Keratinocyte (primary cell): ENCODE data around the gene TRIM14. TPM values are rescaled to one million over a fixed set of nuclear protein-coding genes. Genes with fewer than 3 reads are reported as not detected.

Source experiments
- DNase-seq: peaks from one replicate; pipeline ENCODE4 v3.0.0-alpha.2; 2011; ENCODE audit warnings: low read depth, missing footprints, low spot score
- FAIRE-seq: peaks from 2 replicates; lab custom pipeline; 2011; peaks lifted over from hg19 to GRCh38; lab: Jason Lieb, UNC
- H2AFZ ChIP-seq: 2 replicates; pipeline ENCODE4 v1.6.0; 2012; ENCODE audit warnings: low read length, control low read depth, inconsistent platforms; ENCODE audit not compliant: control insufficient read depth
- H3K27ac ChIP-seq: 2 replicates; pipeline ENCODE4 v1.5.1; 2011; ENCODE audit warnings: low read length; ENCODE audit not compliant: control insufficient read depth, insufficient read depth
- H3K27me3 ChIP-seq: 3 replicates; pipeline ENCODE4 v1.6.0; 2011; ENCODE audit warnings: low read length; ENCODE audit not compliant: control insufficient read depth, insufficient read depth; ENCODE audit errors: extremely low read depth
- H3K36me3 ChIP-seq, 2 experiments: 2 replicates in 1 of 2; 3 replicates in 1 of 2; pipeline ENCODE4 v1.5.1; 2011; ENCODE audit warnings: low read length in 2 of 2, mild to moderate bottlenecking in 1 of 2; ENCODE audit not compliant: control insufficient read depth in 2 of 2, insufficient read depth in 2 of 2; ENCODE audit errors: extremely low read depth in 1 of 2
- H3K4me1 ChIP-seq: 3 replicates; pipeline ENCODE4 v1.5.1; 2011; ENCODE audit warnings: low read length; ENCODE audit not compliant: control insufficient read depth, insufficient read depth; ENCODE audit errors: extremely low read depth
- H3K4me2 ChIP-seq: 3 replicates; pipeline ENCODE4 v1.6.0; 2011; ENCODE audit warnings: low read depth, low read length; ENCODE audit not compliant: control insufficient read depth, insufficient read depth; ENCODE audit errors: extremely low read depth
- H3K4me3 ChIP-seq, 3 experiments: fragments of 200-600 bp in 1 of 3; sonication (generic) in 1 of 3; 2 replicates in 2 of 3; 3 replicates in 1 of 3; pipeline ENCODE4 v1.5.1; 2011 to 2016; ENCODE audit warnings: low read length in 3 of 3, mild to moderate bottlenecking in 3 of 3, control low read depth in 2 of 3, inconsistent platforms in 1 of 3, low read depth in 1 of 3, mixed read lengths in 1 of 3, mixed run types in 1 of 3, moderate library complexity in 1 of 3; ENCODE audit not compliant: control insufficient read depth in 2 of 3, insufficient read depth in 2 of 3; ENCODE audit errors: extremely low read depth in 1 of 3
- H3K79me2 ChIP-seq: 2 replicates; pipeline ENCODE4 v1.6.0; 2012; ENCODE audit warnings: low read length; ENCODE audit not compliant: control insufficient read depth, insufficient read depth
- H3K9ac ChIP-seq: 3 replicates; pipeline ENCODE4 v1.6.0; 2011; ENCODE audit warnings: low read length; ENCODE audit not compliant: control insufficient read depth, insufficient read depth; ENCODE audit errors: extremely low read depth
- H3K9me1 ChIP-seq: 3 replicates; pipeline ENCODE4 v1.6.0; 2011; ENCODE audit warnings: low read length; ENCODE audit not compliant: control insufficient read depth, insufficient read depth; ENCODE audit errors: extremely low read depth
- H3K9me3 ChIP-seq: 2 replicates; pipeline ENCODE4 v1.5.1; 2012; ENCODE audit warnings: low read depth, low read length; ENCODE audit not compliant: control insufficient read depth
- H4K20me1 ChIP-seq: 3 replicates; pipeline ENCODE4 v1.6.0; 2011; ENCODE audit warnings: low read length; ENCODE audit not compliant: control insufficient read depth, insufficient read depth; ENCODE audit errors: extremely low read depth
- CTCF ChIP-seq, 3 experiments: IDR thresholded peaks in 1 of 3; conservative IDR thresholded peaks in 1 of 3; optimal IDR thresholded peaks in 1 of 3; 2 replicates in 2 of 3; 3 replicates in 1 of 3; pipeline versions ENCODE3 to v1.5.1; 2011; ENCODE audit warnings: low read length in 3 of 3, mild to moderate bottlenecking in 3 of 3, moderate library complexity in 2 of 3, control low read depth in 1 of 3, inconsistent platforms in 1 of 3; ENCODE audit not compliant: insufficient read depth in 2 of 3; ENCODE audit errors: extremely low read depth in 1 of 3
- EZH2 ChIP-seq: IDR thresholded peaks from one replicate; pipeline ENCODE4 v1.6.1; 2012; ENCODE audit warnings: inconsistent platforms, mild to moderate bottlenecking, low read length, moderate library complexity
- dilution Hi-C: fragments of 300-500 bp; cut with MboI; formaldehyde crosslinking; loops from one replicate; pipeline ENCODE4 v1.7.0; 2020; ENCODE audit warnings: low sequenced_read_pairs; ENCODE audit not compliant: extremely low pct_ligation_motif_present
- polyA plus RNA-seq, 5 experiments: library from polyadenylated mRNA; depleted of rRNA in 3 of 5; stranded (reverse) in 3 of 5; stranded (forward) in 1 of 5; unstranded in 1 of 5; fragments of >200 nt; gene quantifications; 1 replicate in 1 of 5; 2 replicates in 3 of 5; 3 replicates in 1 of 5; pipeline versions ENCODE4 v1.2.1 to v1.2.3, GENCODE V29; 2011 to 2012; ENCODE audit warnings: missing spikeins in 2 of 5, low read depth in 1 of 5, low replicate concordance in 1 of 5

TRIM14 gene
- polyA plus RNA-seq, 1 donor (not counting 4 experiments of a cell fraction or from before 2014, with no cell fraction given) = 22.1 TPM

GRCh38 chr9:98062161-98062560, 56.9 kb downstream of the TRIM14 start:
- dilution Hi-C loops = no loop called here
- H3K36me3 ChIP-seq = peaks cover 13 to 14% of the 10 kb centered on the region in 2 experiments
- H3K9me3 ChIP-seq = no peaks in the 10 kb centered on the region
- DNase-seq (no peak), FAIRE-seq (no peak)
- H3K27ac ChIP-seq = no peak overlapping the region
- no peak overlapping the region for H3K4me3 ChIP-seq
- peaks cover 26% of the 10 kb centered on the region for H3K79me2 ChIP-seq
- no peaks in the 10 kb centered on the region for H3K9me1 ChIP-seq
- H4K20me1 ChIP-seq = no peaks in the 10 kb centered on the region
- no peak overlapping the region for H2AFZ ChIP-seq
- H3K4me1 ChIP-seq = peaks cover 9% of the 10 kb centered on the region
- H3K27me3 ChIP-seq = no peaks in the 10 kb centered on the region
- TF ChIP-seq CTCF (optimal IDR thresholded peaks at IDR 0.05 in 1 of 3, IDR thresholded peaks at IDR 0.05 in 1 of 3, conservative IDR thresholded peaks at IDR 0.05 in 1 of 3; ENCODE audit: extremely low read depth in 1 of 3, insufficient read depth in 2 of 3, low read length in 3 of 3) = no peak
- H3K9ac ChIP-seq = no peak overlapping the region
- no peak overlapping the region for H3K4me2 ChIP-seq

GRCh38 chr9:98057138-98057799, 61.8 kb downstream of the TRIM14 start:
- peak overlapping the region; percentile 95 for H3K4me2 ChIP-seq
- H3K9me1 ChIP-seq = no peaks in the 10 kb centered on the region
- H3K36me3 ChIP-seq = peaks cover 6 to 7% of the 10 kb centered on the region in 2 experiments
- TF ChIP-seq EZH2 = no peak
- TF ChIP-seq CTCF (optimal IDR thresholded peaks at IDR 0.05 in 1 of 3, IDR thresholded peaks at IDR 0.05 in 1 of 3, conservative IDR thresholded peaks at IDR 0.05 in 1 of 3; ENCODE audit: extremely low read depth in 1 of 3, insufficient read depth in 2 of 3, low read length in 3 of 3) = peak in 1 of 3 experiments; percentile 6
- H3K27ac ChIP-seq = peak overlapping the region; percentile 75
- DNase-seq = no peak
- no peak for FAIRE-seq
- no peaks in the 10 kb centered on the region for H4K20me1 ChIP-seq
- peak overlapping the region; percentile 87 for H2AFZ ChIP-seq
- H3K27me3 ChIP-seq = no peaks in the 10 kb centered on the region
- peaks cover 27% of the 10 kb centered on the region for H3K79me2 ChIP-seq
- H3K9me3 ChIP-seq = no peaks in the 10 kb centered on the region
- H3K9ac ChIP-seq = peak overlapping the region; percentile 89
- H3K4me1 ChIP-seq = peaks cover 13% of the 10 kb centered on the region
- peak overlapping the region; percentile 74 to 88 (median 83) for H3K4me3 ChIP-seq
- dilution Hi-C loops = no loop called here
